Measurements from ENCODE around the gene TMEM37.

The TMEM37 gene, protein sequence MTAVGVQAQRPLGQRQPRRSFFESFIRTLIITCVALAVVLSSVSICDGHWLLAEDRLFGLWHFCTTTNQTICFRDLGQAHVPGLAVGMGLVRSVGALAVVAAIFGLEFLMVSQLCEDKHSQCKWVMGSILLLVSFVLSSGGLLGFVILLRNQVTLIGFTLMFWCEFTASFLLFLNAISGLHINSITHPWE

DNA sequence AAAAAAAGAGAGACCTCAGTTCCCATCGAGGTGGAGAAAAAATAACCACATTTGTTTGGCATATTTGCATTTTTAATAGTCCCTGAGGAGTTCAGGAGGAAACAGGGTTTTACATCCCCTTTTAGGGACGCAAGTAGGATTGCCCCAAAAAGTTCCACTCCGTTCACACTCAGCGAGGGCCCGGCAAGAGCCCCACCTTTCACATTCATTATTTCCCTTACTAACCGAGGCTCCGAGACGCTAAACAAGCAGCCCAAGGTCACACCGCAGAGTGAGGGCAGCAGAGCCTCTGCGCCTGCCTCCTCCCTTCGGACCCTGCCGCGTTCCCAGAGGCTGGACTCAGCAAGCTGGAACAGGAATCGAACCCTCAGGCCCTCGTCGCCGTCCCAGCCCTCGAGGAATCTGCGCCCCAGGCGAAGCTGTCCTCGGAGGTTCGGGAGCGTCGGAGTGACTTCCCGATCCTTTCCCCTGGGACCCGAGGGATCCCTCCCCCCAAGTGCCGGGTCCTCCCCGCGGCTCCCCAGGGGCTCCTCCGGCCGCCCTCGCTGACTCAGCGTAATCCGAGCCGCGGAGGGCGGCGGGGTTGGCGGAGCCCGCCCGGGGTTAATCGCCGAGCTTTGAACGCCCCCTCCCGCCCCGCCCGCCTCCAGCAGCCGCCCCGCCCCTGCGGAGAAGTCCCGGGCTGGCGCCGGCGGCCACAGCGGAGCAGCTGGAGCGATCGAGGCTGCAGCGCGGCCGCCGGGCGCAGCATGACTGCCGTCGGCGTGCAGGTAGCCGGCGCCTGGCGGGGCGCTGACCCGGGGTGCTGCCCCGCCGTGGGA, at the start of gene TMEM37:
Gene TMEM37 (plus strand): TSS at position 700 of the 821 bp plus-strand sequence. CDS start 50 bp downstream, at position 750.
- Histone ChIP-seq H3K9ac (peak within 1 kb of the TSS; percentile 16; the same call in 1 of the 2 replicates), H3K9me3 (no peaks in the 10 kb centered on the region), H4K20me1 (peaks cover 6% of the 10 kb centered on the region; the same call in 1 of the 2 replicates), H3K4me2 (peak within 1 kb of the TSS; percentile 97), H3K36me3 (no peaks in the 10 kb centered on the region), H3K27ac (0 out of 2 replicates have a peak within 1 kb of the TSS, but pooled peaks have one; percentile 27), H3K27me3 (peaks cover 14% of the 10 kb centered on the region), H3K4me3 (peak within 1 kb of the TSS; percentile 65), H3K4me1 (peaks cover 29% of the 10 kb centered on the region)
- TF ChIP-seq Cebpa-rat (IDR thresholded peaks at IDR 0.05), result no peak

DNA sequence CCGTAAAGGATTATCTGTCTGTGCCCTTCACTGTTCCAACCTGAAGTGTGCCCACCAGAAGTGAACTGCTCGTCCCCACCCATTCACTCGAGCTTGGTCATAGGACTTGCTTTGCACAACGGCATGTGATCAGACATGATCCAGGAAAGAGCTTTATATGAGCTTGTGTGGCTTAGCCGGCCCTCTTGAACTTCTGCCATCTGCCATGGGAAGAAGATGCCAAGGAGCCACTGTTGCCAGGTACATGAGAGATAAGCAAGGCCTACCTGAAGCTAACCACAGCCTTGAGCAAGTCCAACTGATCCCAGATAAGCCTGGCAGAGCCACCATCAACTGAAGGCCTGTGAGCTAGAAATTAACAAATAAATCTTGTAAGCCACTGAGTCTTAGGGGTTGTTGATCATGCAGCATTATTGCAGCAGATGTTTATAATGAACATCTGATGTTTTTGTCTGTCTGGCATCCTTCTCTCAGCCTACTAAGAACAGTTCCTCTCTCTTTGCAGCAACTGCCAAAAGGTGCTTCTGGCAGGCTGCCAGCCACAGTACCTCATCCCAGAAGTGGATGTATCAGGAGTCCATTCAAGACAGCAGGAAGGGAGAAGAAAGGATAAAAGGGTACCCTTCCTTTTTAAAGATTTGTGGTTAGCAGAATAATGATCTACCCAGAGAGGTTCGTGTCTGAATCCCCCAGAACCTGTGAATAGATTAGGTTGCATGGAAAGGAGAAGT, 48.1 kb upstream of the TMEM37 start:
- no peak for TF ChIP-seq Cebpa-rat (IDR thresholded peaks at IDR 0.05)
- peaks cover 70% of the 10 kb centered on the region for H3K4me1 ChIP-seq
- no peaks in the 10 kb centered on the region for H3K36me3 ChIP-seq
- H3K9ac ChIP-seq, result no peak overlapping the region
- peak overlapping the region; percentile 37; the same call in 1 of the 2 replicates for H3K4me2 ChIP-seq
- no peak overlapping the region for H3K27ac ChIP-seq
- no peaks in the 10 kb centered on the region for H4K20me1 ChIP-seq
- H3K9me3 ChIP-seq, result no peaks in the 10 kb centered on the region
- H3K27me3 ChIP-seq, result no peaks in the 10 kb centered on the region
- no peak overlapping the region for H3K4me3 ChIP-seq

DNA sequence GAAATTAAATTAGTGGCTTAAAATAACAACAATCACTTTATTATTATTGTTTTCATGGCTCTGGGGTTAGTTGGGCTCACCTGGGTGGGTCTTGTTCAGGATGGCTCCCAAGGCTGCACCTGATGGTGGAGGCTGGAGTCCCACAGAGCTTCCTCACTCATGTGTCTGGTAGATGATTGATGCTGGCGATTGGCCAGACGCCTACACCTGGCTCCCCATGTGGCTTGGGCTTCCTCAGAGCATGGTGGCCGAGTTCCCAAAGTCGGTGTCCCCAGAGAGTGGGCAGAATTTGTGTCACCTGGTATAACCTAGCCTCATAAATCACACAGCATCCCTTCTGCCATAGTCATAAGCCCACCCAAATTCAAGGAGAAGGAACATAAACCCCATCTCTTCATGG, 46.7 kb upstream of the TMEM37 start:
- no peak overlapping the region for H3K27ac ChIP-seq
- peak overlapping the region; percentile 24 for H3K4me2 ChIP-seq
- H3K4me3 ChIP-seq, result no peak overlapping the region
- no peak for TF ChIP-seq Cebpa-rat (IDR thresholded peaks at IDR 0.05)
- no peaks in the 10 kb centered on the region for H3K9me3 ChIP-seq
- no peaks in the 10 kb centered on the region for H3K27me3 ChIP-seq
- H4K20me1 ChIP-seq, result no peaks in the 10 kb centered on the region
- H3K9ac ChIP-seq, result no peak overlapping the region
- peaks cover 70% of the 10 kb centered on the region for H3K4me1 ChIP-seq
- H3K36me3 ChIP-seq, result no peaks in the 10 kb centered on the region

DNA sequence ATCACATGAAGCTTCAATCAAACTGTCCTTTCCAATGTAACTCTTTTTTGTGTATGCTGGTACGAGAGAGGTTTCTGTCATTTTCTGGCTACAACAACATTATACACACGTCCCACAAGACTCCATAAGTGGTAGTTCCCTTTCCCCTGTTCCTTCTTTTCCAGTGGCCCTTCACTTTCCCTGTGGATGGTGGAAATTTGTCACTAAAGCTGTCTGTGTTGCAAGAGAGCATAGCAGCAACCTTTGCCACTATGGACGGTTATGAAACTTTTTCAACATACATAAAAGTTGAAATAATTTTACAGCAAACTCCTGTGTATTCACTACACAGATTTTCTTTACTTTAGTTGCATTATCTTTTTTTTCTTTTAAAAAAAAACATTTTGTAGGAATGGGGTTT, 46.2 kb upstream of the TMEM37 start:
- no peak for TF ChIP-seq Cebpa-rat (IDR thresholded peaks at IDR 0.05)
- H3K36me3 ChIP-seq, result no peaks in the 10 kb centered on the region
- no peaks in the 10 kb centered on the region for H3K9me3 ChIP-seq
- no peak overlapping the region for H3K9ac ChIP-seq
- no peak overlapping the region for H3K4me2 ChIP-seq
- H3K27me3 ChIP-seq, result no peaks in the 10 kb centered on the region
- H3K4me3 ChIP-seq, result no peak overlapping the region
- no peak overlapping the region for H3K27ac ChIP-seq
- peaks cover 70% of the 10 kb centered on the region for H3K4me1 ChIP-seq
- H4K20me1 ChIP-seq, result no peaks in the 10 kb centered on the region

DNA sequence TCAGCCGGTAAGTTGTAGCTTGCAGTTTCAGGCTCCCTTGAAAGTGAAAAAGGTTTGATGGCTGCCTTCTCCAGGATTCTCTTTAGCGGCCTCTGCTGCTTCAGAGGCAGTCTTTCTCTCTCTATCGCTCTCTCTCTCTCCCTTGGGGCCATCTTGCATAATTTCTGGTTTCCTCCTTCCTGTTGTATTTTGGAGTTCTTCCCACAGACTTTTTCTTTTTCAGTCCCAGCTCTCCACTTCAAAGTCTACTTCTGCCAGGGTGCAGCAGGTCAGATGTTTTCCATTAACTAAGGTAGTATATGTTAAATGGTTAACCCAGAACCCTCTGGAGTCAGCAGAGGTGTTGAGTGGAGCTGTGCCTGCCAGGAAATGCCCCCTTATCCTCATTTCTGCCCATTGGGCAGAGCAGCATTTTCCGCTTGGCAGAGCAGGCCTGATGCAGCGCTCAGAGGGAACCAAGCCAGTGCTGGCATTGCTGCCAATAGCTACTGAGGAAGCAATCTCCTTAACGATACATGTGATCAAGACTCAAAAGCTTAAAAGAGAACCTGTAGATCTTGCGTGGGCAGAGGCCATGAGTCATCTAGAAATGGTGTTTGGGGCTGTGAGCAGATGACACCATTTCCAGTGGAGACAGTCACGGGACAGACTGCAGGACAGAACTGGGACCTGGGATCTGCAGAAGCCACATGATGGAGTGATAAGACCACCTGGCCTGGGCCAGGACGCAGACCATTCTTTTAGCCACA, 44.1 kb upstream of the TMEM37 start:
- H4K20me1 ChIP-seq, result no peaks in the 10 kb centered on the region
- H3K4me2 ChIP-seq, result peak overlapping the region; percentile 85
- H3K9me3 ChIP-seq, result no peaks in the 10 kb centered on the region
- H3K4me3 ChIP-seq, result no peak overlapping the region
- H3K27ac ChIP-seq, result peak overlapping the region; percentile 53
- H3K36me3 ChIP-seq, result no peaks in the 10 kb centered on the region
- peak; percentile 88 for TF ChIP-seq Cebpa-rat (IDR thresholded peaks at IDR 0.05)
- H3K4me1 ChIP-seq, result peaks cover 70% of the 10 kb centered on the region
- no peaks in the 10 kb centered on the region for H3K27me3 ChIP-seq
- H3K9ac ChIP-seq, result no peak overlapping the region

DNA sequence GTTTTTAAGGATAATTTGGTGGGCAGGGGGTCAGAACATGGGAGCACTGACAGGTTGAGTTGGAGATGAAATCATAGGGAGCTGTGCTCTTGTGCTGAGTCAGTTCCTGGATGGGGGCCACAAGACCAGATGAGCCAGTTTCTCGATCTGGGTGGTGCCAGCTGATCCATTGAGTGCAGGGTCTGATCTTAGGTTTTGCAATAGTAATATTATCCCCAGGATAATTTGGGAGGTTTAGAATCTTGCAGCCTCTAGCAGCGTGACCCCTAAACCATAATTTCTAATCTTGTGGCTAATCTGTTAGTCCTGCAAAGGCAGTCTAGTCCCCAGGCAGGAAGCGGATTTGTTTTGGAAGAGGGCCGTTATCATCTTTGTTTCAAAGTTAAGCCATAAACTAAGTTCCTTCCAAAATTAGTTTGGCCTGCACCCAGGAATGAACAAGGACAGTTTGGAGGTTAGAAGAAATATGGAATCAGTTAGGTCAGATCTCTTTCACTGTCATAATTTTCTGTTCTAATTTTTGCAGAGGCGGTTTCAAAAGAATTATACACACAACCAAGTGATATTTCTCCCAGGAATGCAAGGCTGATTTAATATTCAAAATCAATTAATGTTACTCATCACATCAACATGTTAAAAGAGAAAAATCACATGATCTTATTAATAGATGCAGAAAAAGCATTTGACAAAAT, 41.9 kb upstream of the TMEM37 start:
- TF ChIP-seq Cebpa-rat (IDR thresholded peaks at IDR 0.05), result no peak
- Histone ChIP-seq H4K20me1 (no peaks in the 10 kb centered on the region), H3K36me3 (no peaks in the 10 kb centered on the region), H3K4me2 (peak overlapping the region; percentile 38), H3K27me3 (no peaks in the 10 kb centered on the region), H3K4me3 (no peak overlapping the region), H3K27ac (no peak overlapping the region), H3K4me1 (peaks cover 53% of the 10 kb centered on the region), H3K9ac (no peak overlapping the region), H3K9me3 (no peaks in the 10 kb centered on the region)

DNA sequence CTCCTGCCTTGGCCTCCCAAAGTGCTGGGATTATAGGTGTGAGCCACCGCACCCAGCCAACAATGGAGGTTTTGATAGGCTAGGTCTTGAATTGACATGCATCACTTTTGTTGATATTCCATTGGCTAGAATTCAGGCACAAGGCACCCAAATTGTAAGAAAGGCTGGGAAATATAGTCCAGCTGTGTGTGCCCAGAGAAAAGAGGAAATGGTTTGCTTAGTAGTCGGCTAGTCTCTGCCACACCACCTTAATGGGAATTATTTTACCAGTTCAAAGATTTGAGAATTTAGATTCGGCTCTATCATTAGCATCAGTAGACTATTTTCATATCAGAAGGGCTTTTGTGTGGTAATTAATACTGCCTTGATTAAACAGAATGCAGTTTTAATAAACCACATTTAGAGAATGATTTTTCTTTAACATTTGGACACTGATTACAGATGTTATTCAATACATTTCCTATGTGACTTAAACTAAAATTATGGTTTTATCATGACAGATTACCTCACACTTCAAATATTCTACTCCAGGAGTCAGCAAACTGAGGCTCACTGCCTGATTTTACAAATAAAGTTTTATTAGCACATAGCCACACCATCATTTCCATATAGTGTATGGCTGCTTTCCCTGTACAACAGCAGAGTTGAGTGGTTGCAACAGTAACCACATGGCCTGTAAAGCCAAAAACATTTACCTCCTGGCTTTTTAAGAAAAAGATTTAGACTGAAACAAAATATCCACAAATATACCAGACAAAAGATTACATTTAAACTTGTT, 37.5 kb upstream of the TMEM37 start:
- H3K4me1 ChIP-seq, result peaks cover 19% of the 10 kb centered on the region
- H3K27ac ChIP-seq, result no peak overlapping the region
- H3K27me3 ChIP-seq, result no peaks in the 10 kb centered on the region
- no peak overlapping the region for H3K4me2 ChIP-seq
- no peak overlapping the region for H3K9ac ChIP-seq
- no peaks in the 10 kb centered on the region for H3K36me3 ChIP-seq
- H4K20me1 ChIP-seq, result no peaks in the 10 kb centered on the region
- H3K4me3 ChIP-seq, result no peak overlapping the region
- TF ChIP-seq Cebpa-rat (IDR thresholded peaks at IDR 0.05), result no peak
- H3K9me3 ChIP-seq, result no peaks in the 10 kb centered on the region

DNA sequence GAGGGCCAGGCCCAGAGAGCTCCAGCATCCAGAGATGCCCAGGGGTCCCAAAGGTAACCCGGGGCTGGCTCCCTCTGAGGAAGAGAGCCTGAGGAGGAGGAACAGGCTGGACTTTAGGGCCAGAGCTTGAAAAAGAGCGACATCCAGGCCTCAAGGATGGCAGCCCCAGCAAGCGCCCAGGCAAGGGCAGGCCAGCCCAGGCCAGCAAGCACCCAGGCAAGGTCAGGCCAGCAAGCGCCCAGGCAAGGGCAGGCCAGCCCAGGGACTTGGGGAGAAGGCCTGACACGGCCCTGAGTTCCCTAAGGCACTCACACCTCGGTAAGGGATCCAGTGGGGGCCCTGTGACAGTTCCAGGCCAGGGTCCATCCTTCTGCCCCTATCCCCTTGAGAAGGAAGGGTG, 34.5 kb upstream of the TMEM37 start:
- TF ChIP-seq Cebpa-rat (IDR thresholded peaks at IDR 0.05), result no peak
- no peak overlapping the region for H3K4me2 ChIP-seq
- no peaks in the 10 kb centered on the region for H3K9me3 ChIP-seq

More for the DNA sequence above, 34.5 kb upstream of the TMEM37 start:
- H3K27me3 ChIP-seq, result no peaks in the 10 kb centered on the region
- H3K4me1 ChIP-seq, result peaks cover 13% of the 10 kb centered on the region
- H3K4me3 ChIP-seq, result no peak overlapping the region
- H3K9ac ChIP-seq, result no peak overlapping the region
- no peaks in the 10 kb centered on the region for H4K20me1 ChIP-seq
- no peaks in the 10 kb centered on the region for H3K36me3 ChIP-seq
- H3K27ac ChIP-seq, result no peak overlapping the region

Data from BLaER1 (cell line).